Nucleus accumbens (tissue), 56 donors: ENCODE measurements around the gene KRT34.
"Not testable (repeated sequence)": the region's sequence is repeated elsewhere in the genome, so short reads cannot be mapped to it uniquely, and the experiment has no call there.

Source experiments
- DNase-seq, 56 donors: peaks; one replicate each; lab custom pipeline; 2025; lab: John Stamatoyannopoulos, UW

The KRT34 gene

GRCh38 chr17:41369023-41369422 lies 13.1 kb downstream of the KRT34 start:
- DNase-seq: no peak

- no peak for DNase-seq
Observed at GRCh38 chr17:41367426-41368075, 14.6 kb downstream of the KRT34 start.

GRCh38 chr17:41366070-41366469 lies 16.0 kb downstream of the KRT34 start:
- DNase-seq: no peak

GRCh38 chr17:41363881-41364280 lies 18.2 kb downstream of the KRT34 start:
- no peak for DNase-seq

- DNase-seq: no peak
Observed at GRCh38 chr17:41360296-41360995, 21.7 kb downstream of the KRT34 start.

- no peak for DNase-seq
Observed at GRCh38 chr17:41354536-41354935, 27.6 kb downstream of the KRT34 start.

- DNase-seq: no peak
Observed at GRCh38 chr17:41352597-41353366, 29.3 kb downstream of the KRT34 start.

GRCh38 chr17:41351177-41351576 lies 30.9 kb downstream of the KRT34 start:
- DNase-seq: no peak

GRCh38 chr17:41350381-41350878 lies 31.7 kb downstream of the KRT34 start, which contains the start of gene KRT33A:
Gene KRT33A, minus strand, starts transcription at chr17:41350828. Its CDS starts 61 bp downstream, at chr17:41350767.
- DNase-seq: not testable (repeated sequence)

GRCh38 chr17:41347869-41348760 lies 34.0 kb downstream of the KRT34 start:
- DNase-seq: no peak

GRCh38 chr17:41346421-41346820 lies 35.7 kb downstream of the KRT34 start:
- DNase-seq: not testable (repeated sequence)

- no peak for DNase-seq
Observed at GRCh38 chr17:41345992-41346391, 36.1 kb downstream of the KRT34 start.

- DNase-seq: no peak
Observed at GRCh38 chr17:41343029-41343428, 39.1 kb downstream of the KRT34 start.

- DNase-seq: no peak
Observed at GRCh38 chr17:41340934-41341861, 40.9 kb downstream of the KRT34 start.

GRCh38 chr17:41340494-41340893 lies 41.6 kb downstream of the KRT34 start:
- no peak for DNase-seq

GRCh38 chr17:41339571-41340172 lies 42.4 kb downstream of the KRT34 start:
- no peak for DNase-seq

- DNase-seq: no peak
Observed at GRCh38 chr17:41338961-41339485, 43.1 kb downstream of the KRT34 start.

GRCh38 chr17:41335747-41336146 lies 46.4 kb downstream of the KRT34 start:
- DNase-seq: no peak
